ENCODE data around the gene CHDH. TPM values are rescaled to one million over a fixed set of nuclear protein-coding genes. Genes with fewer than 3 reads are reported as not detected.
A peak's percentile ranks its signal among the peaks of the same experiment; 100 is the strongest.

The CHDH gene
- total and polyA plus RNA-seq, 11 donors = 0.69 to 13.2 (median 4.9) TPM

DNA sequence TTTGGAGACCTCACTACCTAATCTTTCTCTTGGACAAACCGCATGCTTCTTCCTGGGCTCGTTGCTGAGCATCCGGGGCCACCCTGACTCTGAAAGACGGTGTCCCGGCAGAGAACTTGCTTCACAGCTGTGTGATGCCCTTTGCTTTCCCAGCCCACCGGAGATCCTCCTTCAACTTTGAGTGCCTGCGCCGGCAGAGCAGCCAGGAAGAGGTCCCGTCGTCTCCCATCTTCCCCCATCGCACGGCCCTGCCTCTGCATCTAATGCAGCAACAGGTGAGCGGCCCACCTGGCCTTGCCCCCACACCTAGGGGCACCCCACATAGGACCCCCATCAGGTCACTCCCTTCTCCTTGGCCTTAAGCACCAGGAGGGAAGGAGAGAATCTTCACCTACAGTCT is 37.7 kb downstream of the CHDH start:
- intact Hi-C loops (cut with DNase I) = no loop called here
- DNase-seq (no peak), ATAC-seq (no peak)
- Histone ChIP-seq H3K36me3 (no peaks in the 10 kb centered on the region), H3K27ac (no peak overlapping the region), H3K27me3 (no peaks in the 10 kb centered on the region), H3K9me3 (no peaks in the 10 kb centered on the region), H3K4me1 (peaks cover 0 to 17% (median 8%) of the 10 kb centered on the region in 12 donors), H3K4me3 (no peak overlapping the region)
- 85 to 95% (median 93%) methylated on average over 13 of the region's 13 CpGs for WGBS, 4 donors
- no peak for TF ChIP-seq POLR2A (IDR thresholded peaks at IDR 0.05)
- TF ChIP-seq, protein P1, sequence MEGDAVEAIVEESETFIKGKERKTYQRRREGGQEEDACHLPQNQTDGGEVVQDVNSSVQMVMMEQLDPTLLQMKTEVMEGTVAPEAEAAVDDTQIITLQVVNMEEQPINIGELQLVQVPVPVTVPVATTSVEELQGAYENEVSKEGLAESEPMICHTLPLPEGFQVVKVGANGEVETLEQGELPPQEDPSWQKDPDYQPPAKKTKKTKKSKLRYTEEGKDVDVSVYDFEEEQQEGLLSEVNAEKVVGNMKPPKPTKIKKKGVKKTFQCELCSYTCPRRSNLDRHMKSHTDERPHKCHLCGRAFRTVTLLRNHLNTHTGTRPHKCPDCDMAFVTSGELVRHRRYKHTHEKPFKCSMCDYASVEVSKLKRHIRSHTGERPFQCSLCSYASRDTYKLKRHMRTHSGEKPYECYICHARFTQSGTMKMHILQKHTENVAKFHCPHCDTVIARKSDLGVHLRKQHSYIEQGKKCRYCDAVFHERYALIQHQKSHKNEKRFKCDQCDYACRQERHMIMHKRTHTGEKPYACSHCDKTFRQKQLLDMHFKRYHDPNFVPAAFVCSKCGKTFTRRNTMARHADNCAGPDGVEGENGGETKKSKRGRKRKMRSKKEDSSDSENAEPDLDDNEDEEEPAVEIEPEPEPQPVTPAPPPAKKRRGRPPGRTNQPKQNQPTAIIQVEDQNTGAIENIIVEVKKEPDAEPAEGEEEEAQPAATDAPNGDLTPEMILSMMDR (IDR thresholded peaks at IDR 0.05) = no peak

- ATAC-seq (peak; percentile 28 to 56 (median 46)), DNase-seq (no peak)
- peaks cover 0 to 17% (median 8%) of the 10 kb centered on the region in 12 donors for H3K4me1 ChIP-seq
- 61 to 72% (median 65%) methylated on average over 15 of the region's 15 CpGs for WGBS, 4 donors
- H3K9me3 ChIP-seq = no peaks in the 10 kb centered on the region
- peak overlapping the region in 5 of 12 donors; percentile 22 to 42 (median 29) for H3K27ac ChIP-seq
- no peaks in the 10 kb centered on the region for H3K27me3 ChIP-seq
- H3K4me3 ChIP-seq = no peak overlapping the region
- no peak for TF ChIP-seq POLR2A (IDR thresholded peaks at IDR 0.05)
- TF ChIP-seq, protein P1 (IDR thresholded peaks at IDR 0.05) = no peak
- no peaks in the 10 kb centered on the region for H3K36me3 ChIP-seq
- intact Hi-C loops (cut with DNase I) = no loop called here
These were observed 39.0 kb downstream of the CHDH start for GRCh38 chr3:53807117-53807810.

DNA sequence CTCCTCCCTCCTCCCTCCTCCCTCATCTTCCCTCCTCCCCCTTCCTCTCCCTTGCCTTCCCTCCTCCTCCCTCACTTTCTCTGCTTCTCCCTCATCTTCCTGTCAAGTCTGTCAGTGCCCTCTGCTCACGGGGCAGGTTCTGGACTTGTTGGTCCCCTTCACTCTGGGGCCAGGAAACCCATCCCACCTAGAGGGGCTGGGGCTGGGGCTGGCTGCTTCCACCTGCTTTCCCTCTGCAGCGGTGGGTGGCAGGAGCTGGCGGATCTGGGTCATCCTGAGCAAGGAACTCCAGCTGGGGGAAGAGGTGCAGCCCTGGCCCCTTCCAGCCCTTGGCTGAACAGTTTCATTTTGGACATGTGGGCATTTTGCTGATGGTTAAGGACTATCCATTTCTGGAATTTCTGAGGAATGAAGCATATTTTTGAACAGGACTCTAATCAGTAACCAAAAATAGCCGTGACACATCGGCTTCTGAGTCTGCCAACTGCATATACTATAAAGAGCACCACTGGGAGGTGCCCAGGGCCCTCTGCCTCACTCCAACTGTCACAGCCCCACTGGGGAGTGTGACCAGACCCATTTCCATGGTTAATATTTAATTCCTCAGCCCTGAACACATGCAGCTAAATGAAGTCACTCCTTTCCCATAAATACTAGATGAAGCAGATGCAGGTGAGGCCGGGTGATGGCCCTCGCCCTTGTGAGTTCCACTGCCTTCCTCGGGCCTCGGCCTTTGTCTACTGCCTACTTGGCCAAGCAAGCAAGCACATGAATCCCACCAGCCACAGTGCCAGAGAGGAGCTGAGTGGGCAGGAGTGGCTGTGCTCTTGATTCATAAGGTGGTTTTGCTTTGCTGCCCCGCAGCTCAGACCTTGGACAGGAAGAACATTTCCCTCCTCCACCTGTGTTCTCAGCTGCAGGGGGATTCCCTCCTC is 39.8 kb downstream of the CHDH start:
- ATAC-seq (peak; percentile 81 to 95 (median 90)), DNase-seq (peak in 3 of 5 donors; percentile 37 to 58 (median 48))

More for the DNA sequence above, 39.8 kb downstream of the CHDH start:
- Histone ChIP-seq H3K4me1 (peaks cover 0 to 17% (median 8%) of the 10 kb centered on the region in 12 donors), H3K27ac (peak overlapping the region in 4 of 12 donors; percentile 24 to 42 (median 30)), H3K4me3 (no peak overlapping the region), H3K27me3 (no peaks in the 10 kb centered on the region), H3K36me3 (no peaks in the 10 kb centered on the region), H3K9me3 (no peaks in the 10 kb centered on the region)
- intact Hi-C loops (cut with DNase I) = no loop called here
- TF ChIP-seq POLR2A (IDR thresholded peaks at IDR 0.05) = no peak
- TF ChIP-seq, protein P1 (IDR thresholded peaks at IDR 0.05) = no peak
- 59 to 67% (median 65%) methylated on average over 10 of the region's 10 CpGs for WGBS, 4 donors

Data from heart left ventricle (tissue), 16 donors.